Activated T-cell treated with anti-CD3 and anti-CD28 coated beads, Interleukin-2, amount 50 U/mL, for 48 hours (primary cell): ENCODE results near the gene SIRPA.

Experiments used
- DNase-seq, 2 experiments: peaks; one replicate each; pipeline ENCODE4 v3.0.0-alpha.2; 2020

SIRPA gene

DNA sequence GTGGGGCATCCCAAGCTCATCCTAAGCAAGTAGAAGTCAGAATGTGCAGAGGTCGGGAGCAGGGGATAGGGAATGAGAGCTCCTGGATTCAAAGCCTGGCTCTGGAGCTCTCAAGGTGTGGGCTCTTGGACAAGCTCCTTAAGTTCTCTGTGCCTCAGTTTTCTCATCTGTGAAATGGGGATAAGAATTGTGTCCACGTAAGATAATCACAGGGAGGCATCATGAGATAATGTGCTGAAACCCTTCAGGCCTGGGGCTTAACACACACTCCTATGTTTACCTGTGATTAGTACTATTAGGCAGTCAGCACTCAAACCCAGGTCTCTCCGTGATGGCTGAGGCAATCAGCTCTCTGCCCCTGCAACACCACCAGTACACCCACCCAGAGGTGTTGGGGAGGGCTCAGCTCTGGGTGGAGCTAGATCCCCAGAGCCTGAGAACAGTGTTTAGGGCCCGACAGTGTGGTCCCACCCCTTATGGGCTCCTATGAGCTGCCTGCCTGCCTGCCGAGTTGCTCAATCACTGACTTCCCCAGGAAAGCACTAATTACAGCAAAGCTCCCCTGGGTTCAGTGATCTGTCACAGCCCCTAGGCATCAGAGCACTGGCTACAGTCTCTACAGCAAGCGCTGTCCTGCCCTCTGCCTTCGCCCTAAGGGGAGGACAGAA is 6.3 kb upstream of the SIRPA start:
- no peak for DNase-seq

DNA sequence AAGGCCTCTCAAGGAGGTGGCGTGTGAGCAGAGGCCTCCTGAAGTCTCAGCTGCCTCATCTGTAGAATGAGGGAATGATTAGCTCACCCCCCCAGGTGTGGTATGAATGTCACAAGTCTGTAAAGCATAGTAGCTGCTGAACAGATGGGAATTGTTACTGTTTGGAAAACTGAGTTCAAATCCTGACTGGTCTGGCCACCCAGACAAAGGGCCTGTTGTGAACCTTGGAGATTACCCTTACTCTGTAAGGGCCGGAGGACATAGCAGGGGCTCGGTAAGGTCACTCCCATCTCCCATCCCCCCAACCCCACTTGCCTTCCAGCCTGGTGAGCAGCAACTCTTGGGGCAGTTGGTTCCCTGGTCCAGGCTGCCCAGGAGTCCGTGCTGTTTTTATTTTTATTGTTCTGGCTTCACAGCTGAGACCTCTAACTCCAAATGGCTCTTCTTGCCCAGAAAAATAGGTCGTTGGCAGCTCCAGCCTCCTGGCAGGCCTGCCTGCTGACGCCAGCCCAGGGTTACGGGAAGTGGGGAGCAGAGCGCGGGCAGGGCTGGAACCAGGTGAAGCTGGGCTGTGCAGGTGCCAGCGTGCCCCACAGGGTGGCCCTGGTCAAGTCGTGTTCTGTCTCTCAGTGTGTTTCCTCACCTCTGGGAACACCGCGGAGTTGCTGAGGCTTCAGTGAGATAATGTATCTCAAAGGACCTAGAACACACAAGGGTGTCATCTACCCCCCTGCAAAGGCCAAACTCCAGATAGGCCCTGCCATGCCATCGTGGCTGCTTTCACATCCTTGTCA is 4.5 kb upstream of the SIRPA start:
- no peak for DNase-seq

DNA sequence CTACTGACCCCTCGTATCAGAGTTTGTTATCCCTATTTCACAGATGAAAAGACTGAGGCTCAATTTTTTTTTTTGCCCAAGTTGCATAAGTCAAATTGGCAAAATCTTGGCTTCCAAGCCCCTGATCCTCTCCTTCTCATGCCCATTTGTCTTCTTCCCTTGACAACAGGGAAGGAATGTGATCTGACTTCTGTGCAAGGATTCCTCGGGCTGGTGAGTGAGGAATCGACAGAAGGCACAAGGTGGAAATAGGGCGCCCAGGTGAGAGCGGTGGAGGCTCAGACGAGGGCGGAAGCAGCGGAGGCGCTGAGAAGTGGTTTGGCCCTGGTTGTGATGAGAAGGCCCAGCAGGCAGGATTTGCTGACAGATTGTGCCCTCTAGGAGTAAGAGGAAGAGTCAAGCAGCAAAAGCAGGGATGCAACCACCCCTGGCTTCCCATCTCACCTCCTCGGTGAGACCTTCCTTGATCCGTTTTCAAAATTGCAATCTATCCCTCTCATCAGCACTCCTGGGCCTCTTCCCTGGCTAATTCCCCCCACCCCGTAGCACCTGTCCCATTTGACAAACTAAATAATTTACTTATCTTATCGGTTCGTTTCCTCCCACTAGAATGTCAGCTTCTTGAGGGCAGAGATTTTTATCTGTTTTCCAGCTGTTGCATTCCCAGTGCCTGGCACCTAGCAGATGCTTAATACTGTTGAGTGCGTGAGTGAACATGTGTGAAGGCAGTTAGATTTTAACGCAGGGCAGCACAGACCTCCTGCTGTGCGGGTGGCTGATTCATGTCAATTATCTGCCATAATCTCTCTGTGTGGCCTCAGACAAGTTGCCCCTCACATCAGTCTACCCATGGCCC is 3.7 kb upstream of the SIRPA start:
- DNase-seq, result no peak

DNA sequence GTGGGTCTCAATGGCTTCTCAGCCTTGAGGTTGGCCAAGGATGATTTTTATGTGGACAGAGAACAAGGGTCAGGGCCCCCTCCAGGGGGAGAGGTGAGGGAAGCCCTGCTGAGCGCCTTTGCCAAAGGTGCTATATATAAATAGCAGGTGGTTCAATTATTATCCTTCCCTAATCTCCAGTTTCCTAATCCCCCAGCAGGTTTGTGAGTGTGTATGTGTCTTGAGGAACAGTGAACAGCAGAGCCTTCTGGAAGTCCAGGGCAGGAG is 3.2 kb upstream of the SIRPA start:
- DNase-seq, result no peak

DNA sequence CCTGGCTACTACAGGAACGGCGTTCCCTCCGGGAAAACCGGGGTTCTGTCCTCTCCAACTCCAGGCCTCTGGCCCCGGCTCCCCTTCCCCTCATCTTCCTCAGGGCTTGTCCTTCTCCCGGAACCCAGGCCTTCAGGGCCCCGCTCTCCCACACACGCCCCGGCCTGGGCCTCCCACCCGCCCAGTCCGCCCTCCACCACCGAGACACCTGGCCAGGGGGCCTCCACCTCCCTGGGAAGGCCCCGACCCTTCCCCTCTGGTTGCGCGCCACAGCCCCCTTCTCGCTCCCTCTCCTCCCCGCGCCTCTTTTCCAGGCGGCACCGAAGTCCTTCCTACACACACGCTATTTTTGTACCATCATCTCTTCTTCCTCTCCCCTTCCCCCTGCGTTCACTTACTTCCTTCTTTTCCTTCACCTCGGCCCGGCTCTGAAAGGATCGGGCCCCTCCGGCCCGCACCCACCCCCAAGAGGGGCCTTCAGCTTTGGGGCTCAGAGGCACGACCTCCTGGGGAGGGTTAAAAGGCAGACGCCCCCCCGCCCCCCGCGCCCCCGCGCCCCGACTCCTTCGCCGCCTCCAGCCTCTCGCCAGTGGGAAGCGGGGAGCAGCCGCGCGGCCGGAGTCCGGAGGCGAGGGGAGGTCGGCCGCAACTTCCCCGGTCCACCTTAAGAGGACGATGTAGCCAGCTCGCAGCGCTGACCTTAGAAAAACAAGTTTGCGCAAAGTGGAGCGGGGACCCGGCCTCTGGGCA is 1.3 kb upstream of the SIRPA start:
- DNase-seq, result no peak

- DNase-seq, result peak; percentile 23 to 41
Observed at GRCh38 chr20:1894471-1894950, 696 bp upstream of the SIRPA start.

DNA sequence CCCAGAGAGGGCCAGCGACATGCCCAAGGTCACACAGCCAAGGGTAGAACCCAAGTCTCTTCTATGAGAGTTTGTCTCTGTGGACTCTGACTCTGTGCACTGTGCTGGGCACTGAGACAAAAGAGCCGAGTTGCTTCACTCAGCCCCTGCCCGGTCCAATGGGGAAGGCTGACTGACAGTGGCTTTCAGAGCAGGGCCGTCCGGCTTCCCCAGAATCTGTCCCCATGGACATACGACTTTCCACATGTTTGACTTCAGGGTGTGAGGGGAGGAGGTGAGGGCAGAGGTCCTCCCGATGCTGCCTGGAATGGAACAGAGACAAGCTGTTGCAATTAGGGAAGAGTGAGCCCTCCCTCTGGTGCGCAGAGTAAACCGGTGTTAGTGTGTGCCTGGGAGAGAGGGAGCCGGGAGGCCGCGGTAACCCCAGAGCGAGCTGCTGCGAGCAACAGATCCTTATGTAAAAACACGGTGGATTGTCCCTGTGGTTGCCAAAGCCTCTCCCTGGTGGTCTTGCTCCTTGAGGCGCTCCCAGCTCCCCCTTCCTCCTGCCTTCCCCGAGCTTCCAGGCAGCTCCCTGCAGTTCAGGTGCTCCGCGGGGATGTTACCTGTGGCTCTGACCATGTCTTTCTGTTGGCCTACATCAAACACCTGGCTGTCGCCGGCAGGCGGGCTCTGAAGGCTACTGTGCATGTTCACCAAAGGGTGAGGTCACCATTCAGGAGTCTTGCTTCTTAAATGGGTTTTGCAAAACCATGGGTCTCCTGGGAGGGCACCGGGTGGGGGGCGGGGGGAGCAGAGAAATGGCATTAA is 672 bp downstream of the SIRPA start:
- no peak for DNase-seq

DNA sequence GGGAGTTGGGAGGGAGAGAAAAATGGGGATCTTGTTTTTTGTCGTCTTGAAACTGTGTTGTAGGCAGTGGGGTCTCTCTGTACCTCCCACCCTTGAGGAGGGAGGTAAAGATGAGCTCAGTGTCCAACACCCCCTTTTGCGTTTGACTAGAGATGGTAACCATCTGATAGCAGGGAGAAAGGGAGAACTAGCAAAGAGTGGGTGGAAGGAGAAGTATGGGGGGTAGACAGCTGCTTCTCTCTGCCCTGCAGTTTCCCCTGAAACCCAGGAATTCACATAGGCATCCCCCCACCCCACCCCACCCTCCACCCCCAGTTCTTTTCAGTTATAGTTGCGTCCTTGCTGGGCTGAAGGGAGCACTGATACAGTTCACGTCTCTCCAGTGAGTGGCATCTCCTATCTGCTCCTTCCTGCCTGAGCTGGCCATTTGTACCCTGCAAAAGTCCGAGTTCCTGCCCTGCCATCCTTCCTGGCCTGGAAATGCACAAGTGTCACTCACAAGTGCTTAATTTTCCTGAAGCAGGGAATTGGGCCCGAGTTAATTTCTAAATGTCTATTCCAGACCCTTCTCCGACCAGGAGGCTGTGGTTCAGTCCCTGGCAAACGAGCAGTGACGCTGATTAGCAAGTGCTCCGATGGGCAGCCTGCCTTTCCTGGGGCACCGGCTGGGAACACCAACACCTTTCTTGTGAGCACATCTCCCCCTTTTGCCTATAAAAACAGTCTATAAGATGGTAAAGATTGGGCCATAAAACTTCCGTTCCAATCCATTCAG is 1.5 kb downstream of the SIRPA start:
- DNase-seq, result no peak

- DNase-seq, result no peak
Observed at GRCh38 chr20:1897541-1897940, 2.3 kb downstream of the SIRPA start.

- no peak for DNase-seq
Observed at GRCh38 chr20:1897965-1898464, 2.8 kb downstream of the SIRPA start.

GRCh38 chr20:1898482-1899240 is 3.5 kb downstream of the SIRPA start:
- no peak for DNase-seq

DNA sequence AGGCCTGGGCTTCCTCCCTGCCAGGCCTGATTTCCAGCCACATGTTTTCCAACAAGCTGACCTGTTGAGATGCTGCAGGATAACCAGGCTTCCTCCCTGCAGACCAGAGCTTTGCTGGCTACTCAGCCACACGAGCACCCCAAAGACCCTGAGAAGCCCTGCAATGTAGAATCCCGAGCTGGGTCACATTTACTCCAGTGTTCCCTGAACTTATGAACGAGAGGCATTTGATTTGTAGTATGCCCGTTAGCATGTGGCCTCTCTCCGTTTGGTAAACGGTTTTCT is 4.0 kb downstream of the SIRPA start:
- DNase-seq, result no peak

- no peak for DNase-seq
Observed at GRCh38 chr20:1900321-1900801, 5.2 kb downstream of the SIRPA start.

DNA sequence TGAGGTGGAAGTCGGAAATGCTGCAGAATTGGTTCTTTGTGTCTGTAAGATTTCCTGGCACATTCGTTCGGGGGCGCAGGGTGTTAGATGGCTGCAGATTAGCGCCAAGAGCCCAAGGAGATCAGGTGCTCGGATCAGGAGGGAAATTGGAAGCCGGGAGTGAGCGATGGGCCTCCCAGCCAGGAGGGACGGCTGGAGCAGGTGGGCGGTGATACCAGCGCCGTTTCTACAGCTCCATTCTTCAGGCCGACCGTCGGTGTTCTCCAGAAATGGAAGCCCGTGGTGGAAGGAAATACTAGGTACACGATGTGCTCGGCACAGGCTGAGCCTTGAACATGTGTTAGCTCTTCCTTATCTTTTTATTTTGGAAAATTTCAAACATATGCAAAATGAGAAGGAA is 6.5 kb downstream of the SIRPA start:
- no peak for DNase-seq

GRCh38 chr20:1902188-1902587 is 7.0 kb downstream of the SIRPA start:
- DNase-seq, result no peak

DNA sequence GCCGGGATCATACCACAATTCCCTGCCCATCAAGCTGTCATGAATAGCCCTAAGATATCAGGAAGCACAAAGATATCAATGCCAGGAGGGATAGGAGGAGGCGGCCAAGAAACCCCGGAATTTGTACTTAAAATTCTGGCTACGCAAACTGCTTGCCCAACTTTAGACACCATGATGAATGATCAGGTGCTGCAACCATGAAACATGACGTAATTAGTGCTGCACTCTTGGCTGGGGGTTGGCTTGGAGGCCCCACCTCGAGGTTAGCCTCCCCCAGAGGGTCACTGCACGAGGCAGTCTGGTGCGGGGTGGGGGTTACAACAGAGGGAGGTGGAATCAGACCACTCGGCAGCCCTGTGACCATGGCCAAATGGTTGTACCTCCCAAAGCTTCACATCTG is 8.9 kb downstream of the SIRPA start:
- no peak for DNase-seq

GRCh38 chr20:1905009-1905408 is 9.8 kb downstream of the SIRPA start:
- no peak for DNase-seq

- DNase-seq, result no peak
Observed at GRCh38 chr20:1905693-1906092, 10.5 kb downstream of the SIRPA start.

DNA sequence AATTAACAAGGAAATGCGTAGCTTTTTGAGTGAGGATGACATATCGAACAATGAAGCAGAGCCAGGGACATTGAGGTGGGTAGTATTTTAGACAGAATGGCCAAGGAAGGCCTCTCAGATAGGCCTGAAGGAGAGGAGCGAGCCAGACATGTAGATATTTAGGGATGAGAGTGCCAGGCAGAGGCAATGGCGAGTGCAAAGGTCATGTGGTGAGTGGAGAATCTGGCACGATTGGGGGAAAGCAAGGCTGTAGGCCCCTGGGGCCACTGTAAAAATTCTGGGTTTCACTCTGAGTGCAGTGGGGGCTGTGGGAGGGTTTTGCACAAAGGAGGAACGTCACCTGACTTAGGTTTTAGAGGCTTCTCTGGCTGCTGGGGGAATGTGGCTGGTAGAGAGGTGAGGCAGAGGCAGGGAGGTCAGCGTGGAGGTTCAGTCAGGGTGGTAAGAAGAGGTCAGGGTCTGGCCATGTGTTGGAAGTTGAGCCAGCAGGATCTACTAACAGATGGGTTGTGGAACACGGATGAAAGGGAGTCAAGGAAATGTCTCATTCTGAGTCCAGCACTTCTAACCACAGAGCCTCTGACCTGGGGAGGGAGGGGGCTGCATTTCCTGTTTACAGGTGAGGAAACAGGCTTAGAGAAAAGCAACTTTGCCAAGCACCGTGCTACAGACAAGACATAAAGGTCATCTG is 11.3 kb downstream of the SIRPA start:
- DNase-seq, result no peak

GRCh38 chr20:1907586-1907985 is 12.4 kb downstream of the SIRPA start:
- no peak for DNase-seq
